Measurements from ENCODE around the gene GADD45A.

The GADD45A gene

DNA sequence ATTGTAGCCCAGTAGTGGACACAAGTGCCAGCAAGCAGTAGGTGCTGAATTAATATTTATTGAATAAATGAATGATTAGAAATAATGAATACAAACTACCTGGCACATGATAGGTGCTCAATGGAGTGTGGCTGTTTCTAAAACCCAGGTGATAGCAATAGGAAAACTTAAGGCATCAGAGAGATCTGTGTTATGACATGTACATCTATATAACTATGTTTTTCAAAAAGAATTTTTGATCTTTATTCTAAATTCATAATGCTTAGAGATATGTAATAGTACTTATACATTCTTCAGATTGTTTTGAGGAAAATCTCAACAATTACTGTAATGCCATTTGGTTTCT lies 5.0 kb downstream of the GADD45A start:
- no peak for DNase-seq

DNA sequence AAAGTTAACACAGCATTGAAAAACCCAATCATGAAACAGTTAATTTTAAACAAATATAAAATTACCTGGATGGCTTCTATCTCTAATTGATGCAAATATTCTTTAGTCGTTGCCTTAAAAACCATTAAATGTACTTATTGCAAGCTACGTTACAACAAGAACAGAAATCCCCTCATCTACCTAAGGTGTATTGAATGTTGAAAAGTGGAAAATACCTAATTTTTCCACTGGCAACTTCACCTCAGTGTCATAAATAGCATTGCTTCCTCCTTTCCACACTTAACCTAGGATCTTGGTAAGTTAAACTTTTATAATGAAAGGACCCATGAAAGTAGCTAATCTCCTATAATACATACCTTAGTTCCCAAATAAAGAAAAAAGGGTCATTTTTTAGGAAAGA lies 5.4 kb downstream of the GADD45A start:
- DNase-seq, result no peak

- no peak for DNase-seq
Measured at GRCh38 chr1:67691712-67692111, 6.7 kb downstream of the GADD45A start.

- no peak for DNase-seq
Measured at GRCh38 chr1:67695963-67696362, 11.0 kb downstream of the GADD45A start.

GRCh38 chr1:67696708-67697107 lies 11.7 kb downstream of the GADD45A start:
- no peak for DNase-seq

DNA sequence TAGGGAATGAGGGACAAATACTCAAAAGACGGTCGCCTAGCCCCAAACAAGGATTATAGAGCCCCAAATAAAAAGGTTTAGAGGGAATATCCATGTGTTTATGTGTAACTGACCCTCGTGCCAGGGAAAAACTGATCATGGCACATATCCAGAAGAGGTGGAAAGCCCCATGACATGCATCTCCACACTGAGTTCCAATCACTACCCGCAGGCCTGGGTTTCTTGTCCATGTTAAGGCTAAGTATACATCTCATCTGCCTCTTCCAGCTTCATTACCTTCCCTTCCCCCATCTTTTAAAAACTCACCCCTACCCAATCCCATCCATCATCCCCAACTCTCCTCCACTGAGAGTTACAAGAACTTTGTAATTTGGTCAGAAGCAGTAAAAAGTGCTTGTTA lies 15.2 kb downstream of the GADD45A start:
- no peak for DNase-seq

- DNase-seq, result no peak
Measured at GRCh38 chr1:67700692-67701410, 15.8 kb downstream of the GADD45A start.

DNA sequence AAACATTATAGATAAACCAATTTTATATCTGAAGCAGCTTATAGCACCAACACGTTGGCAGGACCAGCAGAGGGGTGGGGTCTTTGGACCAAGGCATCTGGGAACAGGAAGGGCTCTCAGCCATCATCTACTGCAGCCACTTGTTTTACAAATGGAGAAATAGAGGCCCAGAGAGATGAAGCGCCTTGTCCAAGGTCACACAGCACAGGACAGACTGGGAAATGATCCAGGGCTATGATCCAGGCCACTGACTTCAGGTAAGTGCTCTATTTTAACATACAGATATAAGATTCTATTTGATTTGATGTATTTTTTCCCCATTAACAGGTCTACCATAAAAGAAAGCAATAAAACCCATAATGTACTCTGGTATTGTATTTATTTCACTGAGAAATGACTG lies 16.9 kb downstream of the GADD45A start:
- DNase-seq, result no peak

DNA sequence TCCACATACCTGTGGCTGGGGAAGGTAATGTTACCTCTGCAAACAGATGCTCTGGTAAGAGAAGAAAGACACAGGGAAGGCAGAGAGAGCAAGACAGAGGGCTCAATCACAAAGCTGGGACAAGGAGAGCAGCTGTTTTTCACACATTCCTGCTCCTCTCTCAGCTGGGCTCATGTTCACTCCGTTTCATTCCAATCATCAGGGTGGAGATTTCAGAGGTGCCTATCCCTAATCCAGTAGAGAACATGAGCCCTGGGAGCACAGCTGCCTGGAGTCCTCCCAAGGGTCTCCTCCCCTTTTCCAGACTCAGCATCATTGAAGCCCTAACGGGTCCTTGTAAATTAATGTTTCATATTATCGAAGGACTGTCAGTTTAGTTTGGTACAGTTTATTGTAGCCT lies 19.4 kb downstream of the GADD45A start:
- DNase-seq, result no peak

- no peak for DNase-seq
Measured at GRCh38 chr1:67705735-67706453, 20.9 kb downstream of the GADD45A start.

GRCh38 chr1:67708606-67709005 lies 23.6 kb downstream of the GADD45A start:
- no peak for DNase-seq

DNA sequence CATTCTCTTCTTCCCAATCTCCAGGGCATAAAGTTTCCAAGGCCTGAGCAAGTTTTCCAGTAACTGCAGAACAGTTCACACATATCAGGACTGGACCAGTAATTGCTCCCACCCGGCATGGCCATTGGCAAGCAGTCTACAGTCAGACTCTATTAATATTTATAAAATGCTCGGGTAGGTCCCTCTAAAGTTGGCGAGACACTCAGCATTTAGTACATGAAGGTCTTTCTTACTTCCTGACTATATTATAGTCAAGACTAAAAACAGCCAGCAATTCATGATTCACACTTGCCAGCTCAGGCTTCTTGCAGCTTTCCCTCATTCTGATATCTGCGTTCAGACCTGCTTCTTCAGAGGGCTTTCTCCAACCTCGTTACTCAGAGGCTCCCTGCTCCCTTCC lies 25.4 kb downstream of the GADD45A start:
- DNase-seq, result no peak

DNA sequence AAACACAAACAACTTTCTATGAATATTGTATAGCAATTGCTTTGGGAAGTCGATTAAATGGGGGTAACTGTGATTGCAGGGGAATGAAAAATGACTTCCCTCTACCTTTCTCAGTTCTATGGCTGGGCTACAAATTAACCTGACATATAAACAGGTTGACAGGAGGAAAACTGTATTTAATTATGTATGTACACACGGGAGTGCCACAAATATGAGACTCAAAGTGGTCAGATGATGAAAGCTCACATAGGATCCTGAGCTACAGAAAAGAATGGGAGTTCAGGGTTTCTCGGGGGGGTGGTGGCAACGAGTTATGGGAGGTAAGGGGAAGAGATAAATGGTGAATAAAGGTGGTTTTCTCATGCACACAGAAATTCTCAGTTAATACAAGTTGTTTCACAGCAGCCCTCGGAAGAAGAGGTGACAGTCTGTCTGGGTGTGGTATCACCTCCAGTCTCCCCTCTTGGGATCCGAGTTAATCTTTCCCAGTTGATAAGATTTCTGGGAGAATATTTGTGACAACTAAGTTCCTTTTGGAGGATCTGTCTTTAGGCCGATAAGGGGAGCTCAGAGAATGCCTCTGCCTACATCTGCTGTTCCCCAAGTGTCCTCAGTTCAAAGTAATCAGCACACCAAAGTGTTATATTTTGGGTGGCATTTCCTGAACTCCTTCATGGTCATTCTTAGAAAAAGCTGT lies 26.3 kb downstream of the GADD45A start:
- DNase-seq, result no peak

DNA sequence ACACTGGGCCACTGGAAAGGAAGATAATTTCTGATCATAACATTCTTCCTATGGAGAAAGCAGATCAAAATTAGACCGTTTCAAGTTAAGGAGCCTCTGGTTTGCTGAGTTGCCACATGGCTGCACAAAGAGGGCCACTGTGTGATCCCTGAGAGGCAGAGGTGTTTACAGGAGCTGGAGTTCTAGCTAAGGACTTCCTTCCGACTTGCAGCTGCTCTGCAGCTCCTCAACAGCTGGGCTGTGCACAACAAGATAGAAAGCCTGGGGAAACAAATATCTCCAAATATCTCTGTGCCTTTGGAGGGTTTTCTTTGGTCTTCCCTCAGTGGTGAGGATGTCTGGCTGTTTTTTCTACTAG lies 26.8 kb downstream of the GADD45A start:
- no peak for DNase-seq

DNA sequence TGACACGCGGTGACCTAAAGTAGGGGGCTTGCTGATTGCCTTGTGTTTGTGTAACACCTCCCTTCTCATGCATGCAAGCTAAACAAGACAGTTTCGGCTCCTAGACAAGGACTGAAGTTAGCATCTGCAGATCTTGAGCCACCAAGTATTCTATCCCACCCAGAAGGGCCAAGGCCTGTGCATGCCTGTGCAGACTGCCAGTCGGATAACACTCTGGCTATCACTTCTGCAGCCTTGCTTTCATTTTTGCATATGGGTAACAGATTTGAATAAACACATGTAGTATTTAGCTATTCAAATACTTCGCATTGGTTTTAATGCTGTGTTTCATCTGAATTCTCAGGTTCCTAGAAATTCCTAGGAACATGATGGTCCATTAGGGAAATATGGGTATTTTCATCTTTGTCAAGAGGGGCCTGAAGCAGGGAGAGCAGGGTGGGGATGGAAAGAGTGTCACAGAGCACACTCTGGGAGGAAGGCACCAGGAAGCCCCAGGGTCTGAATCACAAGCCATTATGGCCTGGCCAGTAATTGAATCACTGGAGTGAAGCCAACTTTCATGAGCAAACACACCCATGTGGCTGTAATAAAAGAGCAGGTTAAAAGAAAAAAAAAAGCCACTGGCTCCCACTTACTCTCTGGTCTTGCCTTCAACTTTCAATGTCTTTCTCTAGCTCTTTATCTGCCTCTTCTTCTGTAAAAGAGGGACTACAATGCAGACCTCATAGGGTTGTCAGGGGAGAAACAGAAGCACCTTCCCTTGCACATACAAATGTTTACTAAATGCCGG lies 28.3 kb downstream of the GADD45A start:
- peak; percentile 38 for DNase-seq

GRCh38 chr1:67715819-67716218 lies 30.8 kb downstream of the GADD45A start:
- DNase-seq, result no peak

- DNase-seq, result no peak
Measured at GRCh38 chr1:67716800-67717199, 31.8 kb downstream of the GADD45A start.

DNA sequence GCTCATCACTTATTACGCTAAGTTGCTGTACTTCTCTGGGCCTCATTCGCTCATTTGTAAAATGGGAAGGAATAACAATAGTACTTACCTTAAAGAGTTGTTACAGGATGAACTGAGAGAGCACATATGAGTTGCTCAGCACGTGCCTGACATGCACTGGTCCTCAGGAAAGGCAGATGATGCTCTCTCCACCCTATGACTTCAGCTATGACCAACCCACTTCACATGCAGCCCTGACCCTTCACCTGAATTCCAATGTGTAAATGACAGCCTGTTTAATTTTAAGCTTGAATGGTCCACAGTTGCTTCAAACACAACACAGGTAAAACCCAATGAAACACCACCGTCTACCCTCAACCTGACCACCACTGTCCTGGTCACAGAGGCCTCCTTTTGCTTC lies 32.9 kb downstream of the GADD45A start:
- no peak for DNase-seq

- no peak for DNase-seq
Measured at GRCh38 chr1:67719329-67720196, 34.6 kb downstream of the GADD45A start.

- DNase-seq, result no peak
Measured at GRCh38 chr1:67721112-67721511, 36.1 kb downstream of the GADD45A start.

- no peak for DNase-seq
Measured at GRCh38 chr1:67721650-67722291, 36.8 kb downstream of the GADD45A start.
